HFF-Myc (cell line): Measurements from ENCODE around the gene LOC128125822.

Experiments used
- DNase-seq: peaks from one replicate; pipeline ENCODE4 v3.0.0-alpha.2; 2011; ENCODE audit warnings: low read depth; ENCODE audit errors: extremely low read depth
- H3K4me3 ChIP-seq: replicated peaks from 2 replicates; pipeline ENCODE4 v1.5.1; 2011; ENCODE audit warnings: low read depth, mild to moderate bottlenecking, control low read depth, low read length
- TF ChIP-seq, protein P1 (sequence below): IDR thresholded peaks from 2 replicates; pipeline ENCODE4 v1.5.1; 2012; ENCODE audit warnings: mild to moderate bottlenecking, low read depth, low read length, control low read depth; ENCODE audit errors: missing control alignments

Gene LOC128125822

GRCh38 chr6:63530182-63530581, 42.1 kb upstream of the LOC128125822 start:
- TF ChIP-seq, protein P1, sequence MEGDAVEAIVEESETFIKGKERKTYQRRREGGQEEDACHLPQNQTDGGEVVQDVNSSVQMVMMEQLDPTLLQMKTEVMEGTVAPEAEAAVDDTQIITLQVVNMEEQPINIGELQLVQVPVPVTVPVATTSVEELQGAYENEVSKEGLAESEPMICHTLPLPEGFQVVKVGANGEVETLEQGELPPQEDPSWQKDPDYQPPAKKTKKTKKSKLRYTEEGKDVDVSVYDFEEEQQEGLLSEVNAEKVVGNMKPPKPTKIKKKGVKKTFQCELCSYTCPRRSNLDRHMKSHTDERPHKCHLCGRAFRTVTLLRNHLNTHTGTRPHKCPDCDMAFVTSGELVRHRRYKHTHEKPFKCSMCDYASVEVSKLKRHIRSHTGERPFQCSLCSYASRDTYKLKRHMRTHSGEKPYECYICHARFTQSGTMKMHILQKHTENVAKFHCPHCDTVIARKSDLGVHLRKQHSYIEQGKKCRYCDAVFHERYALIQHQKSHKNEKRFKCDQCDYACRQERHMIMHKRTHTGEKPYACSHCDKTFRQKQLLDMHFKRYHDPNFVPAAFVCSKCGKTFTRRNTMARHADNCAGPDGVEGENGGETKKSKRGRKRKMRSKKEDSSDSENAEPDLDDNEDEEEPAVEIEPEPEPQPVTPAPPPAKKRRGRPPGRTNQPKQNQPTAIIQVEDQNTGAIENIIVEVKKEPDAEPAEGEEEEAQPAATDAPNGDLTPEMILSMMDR: no peak
- no peak overlapping the region for H3K4me3 ChIP-seq

DNA sequence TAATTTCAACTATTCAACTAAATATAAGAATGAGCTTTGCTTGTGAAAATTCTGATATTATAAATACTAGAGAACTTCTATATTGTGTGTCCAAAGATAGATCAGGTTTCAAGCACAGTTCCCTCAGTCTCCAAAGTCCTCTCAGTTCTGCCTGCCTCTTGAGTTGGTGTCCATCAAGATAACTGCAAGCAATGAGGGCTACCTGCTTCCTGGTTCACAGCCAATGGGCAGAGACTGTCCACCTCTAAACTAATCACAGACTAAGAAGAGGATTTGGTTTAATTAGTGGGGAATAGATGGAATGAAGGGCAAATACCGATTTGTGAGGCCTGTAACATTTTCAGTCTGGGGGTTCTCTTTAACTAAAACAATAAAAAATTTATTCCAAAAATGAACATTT, 41.3 kb upstream of the LOC128125822 start:
- TF ChIP-seq, protein P1: no peak
- H3K4me3 ChIP-seq: no peak overlapping the region
- no peak for DNase-seq

More at GRCh38 chr6:63530182-63530581, 42.1 kb upstream of the LOC128125822 start:
- DNase-seq: no peak

- no peak for DNase-seq
- TF ChIP-seq, protein P1: no peak
- no peak overlapping the region for H3K4me3 ChIP-seq
Observed at GRCh38 chr6:63533026-63533425, 39.3 kb upstream of the LOC128125822 start.

- no peak overlapping the region for H3K4me3 ChIP-seq
- no peak for DNase-seq
- TF ChIP-seq, protein P1: no peak
Observed at GRCh38 chr6:63533952-63534351, 38.3 kb upstream of the LOC128125822 start.

- TF ChIP-seq, protein P1: no peak
- H3K4me3 ChIP-seq: no peak overlapping the region
- DNase-seq: no peak
Observed at GRCh38 chr6:63537201-63537958, 34.9 kb upstream of the LOC128125822 start.

- DNase-seq: no peak
- TF ChIP-seq, protein P1: no peak
- no peak overlapping the region for H3K4me3 ChIP-seq
Observed at GRCh38 chr6:63537959-63538300, 34.4 kb upstream of the LOC128125822 start.

- no peak overlapping the region for H3K4me3 ChIP-seq
- TF ChIP-seq, protein P1: no peak
- no peak for DNase-seq
Observed at GRCh38 chr6:63538550-63538949, 33.7 kb upstream of the LOC128125822 start.
